Mesothelial cell of epicardium (in vitro differentiated cells): ENCODE measurements around the gene KCNJ10. TPM values are rescaled to one million over a fixed set of nuclear protein-coding genes. Genes with fewer than 3 reads are reported as not detected.

ENCODE experiments used
- DNase-seq, 2 experiments: peaks; one replicate each; pipeline ENCODE4 v3.0.0; 2021; ENCODE audit warnings: low spot score in 2 of 2; ENCODE audit not compliant: unreplicated experiment in 2 of 2
- H3K27ac Mint-ChIP-seq: 2 replicates; pipeline ENCODE4 v1.8.0; 2021; ENCODE audit warnings: mixed read lengths
- H3K27me3 Mint-ChIP-seq: 2 replicates; pipeline ENCODE4 v1.8.0; 2021; ENCODE audit warnings: low read depth, mixed read lengths
- H3K36me3 Mint-ChIP-seq: 2 replicates; pipeline ENCODE4 v1.8.0; 2021; ENCODE audit warnings: mixed read lengths
- H3K4me1 Mint-ChIP-seq: 2 replicates; pipeline ENCODE4 v1.8.0; 2021; ENCODE audit warnings: mixed read lengths
- H3K4me3 Mint-ChIP-seq: 2 replicates; pipeline ENCODE4 v1.8.0; 2021; ENCODE audit warnings: mild to moderate bottlenecking, moderate library complexity, mixed read lengths
- H3K9me3 Mint-ChIP-seq: 2 replicates; pipeline ENCODE4 v1.8.0; 2021; ENCODE audit warnings: mixed read lengths
- total RNA-seq: library from RNA; stranded (reverse); gene quantifications from 3 replicates; pipeline ENCODE4 v1.2.1, GENCODE V29; 2021
- TF ChIP-seq, protein P1 (sequence below): fragments of 200-600 bp; sonication (generic); IDR thresholded peaks from one replicate; pipeline ENCODE4 v1.5.0; 2021; ENCODE audit warnings: antibody characterized with exemption; ENCODE audit not compliant: unreplicated experiment

Gene KCNJ10
- total RNA-seq, 1 donor from 2014 or later, result 0.27 TPM

DNA sequence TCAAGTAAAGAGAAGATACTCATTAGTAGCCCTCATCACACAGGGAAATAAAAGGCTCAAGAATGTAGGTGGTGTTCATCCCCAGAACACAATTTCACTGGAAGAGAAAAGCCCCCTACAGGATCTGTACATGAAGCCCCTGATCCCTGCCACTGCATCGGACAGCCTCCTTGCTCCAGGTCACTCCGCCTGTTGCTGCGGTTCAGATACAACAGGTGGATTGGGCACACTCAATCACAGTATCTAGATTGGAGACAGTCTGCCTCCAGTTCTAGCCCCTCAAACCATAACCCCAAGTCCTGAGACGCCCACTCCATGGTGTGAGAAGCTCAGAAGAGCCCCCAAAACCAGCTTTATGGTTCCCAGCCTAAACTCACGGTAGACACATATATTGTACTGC is 117.0 kb downstream of the KCNJ10 start:
- H3K27me3 Mint-ChIP-seq, result peaks cover 20% of the 10 kb centered on the region
- H3K9me3 Mint-ChIP-seq, result no peaks in the 10 kb centered on the region
- no peak overlapping the region for H3K27ac Mint-ChIP-seq
- H3K4me1 Mint-ChIP-seq, result peaks cover 33% of the 10 kb centered on the region
- no peak overlapping the region for H3K4me3 Mint-ChIP-seq
- no peaks in the 10 kb centered on the region for H3K36me3 Mint-ChIP-seq
- DNase-seq, result no peak
- TF ChIP-seq, protein P1, sequence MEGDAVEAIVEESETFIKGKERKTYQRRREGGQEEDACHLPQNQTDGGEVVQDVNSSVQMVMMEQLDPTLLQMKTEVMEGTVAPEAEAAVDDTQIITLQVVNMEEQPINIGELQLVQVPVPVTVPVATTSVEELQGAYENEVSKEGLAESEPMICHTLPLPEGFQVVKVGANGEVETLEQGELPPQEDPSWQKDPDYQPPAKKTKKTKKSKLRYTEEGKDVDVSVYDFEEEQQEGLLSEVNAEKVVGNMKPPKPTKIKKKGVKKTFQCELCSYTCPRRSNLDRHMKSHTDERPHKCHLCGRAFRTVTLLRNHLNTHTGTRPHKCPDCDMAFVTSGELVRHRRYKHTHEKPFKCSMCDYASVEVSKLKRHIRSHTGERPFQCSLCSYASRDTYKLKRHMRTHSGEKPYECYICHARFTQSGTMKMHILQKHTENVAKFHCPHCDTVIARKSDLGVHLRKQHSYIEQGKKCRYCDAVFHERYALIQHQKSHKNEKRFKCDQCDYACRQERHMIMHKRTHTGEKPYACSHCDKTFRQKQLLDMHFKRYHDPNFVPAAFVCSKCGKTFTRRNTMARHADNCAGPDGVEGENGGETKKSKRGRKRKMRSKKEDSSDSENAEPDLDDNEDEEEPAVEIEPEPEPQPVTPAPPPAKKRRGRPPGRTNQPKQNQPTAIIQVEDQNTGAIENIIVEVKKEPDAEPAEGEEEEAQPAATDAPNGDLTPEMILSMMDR, result no peak

DNA sequence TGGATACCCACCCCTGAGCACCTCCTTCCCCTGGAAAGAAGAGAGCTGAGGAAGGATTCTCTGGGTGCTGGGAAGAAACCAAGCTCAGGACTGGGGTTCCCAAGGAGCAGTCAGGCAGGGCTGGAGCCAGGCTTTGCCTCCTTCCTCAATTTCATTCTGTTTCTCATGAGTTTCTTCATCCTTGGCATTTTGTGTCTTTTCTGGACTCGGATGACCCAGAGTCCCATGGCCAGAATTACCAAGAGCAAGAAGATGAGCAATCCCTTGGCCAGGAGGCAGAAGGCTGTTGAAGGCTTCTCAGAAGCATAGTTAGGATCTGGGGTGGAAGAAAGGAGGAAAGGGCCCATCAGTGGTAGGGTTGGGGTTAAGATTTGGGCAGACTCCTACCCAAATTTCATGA is 118.4 kb downstream of the KCNJ10 start:
- peaks cover 39% of the 10 kb centered on the region for H3K4me1 Mint-ChIP-seq
- no peaks in the 10 kb centered on the region for H3K36me3 Mint-ChIP-seq
- TF ChIP-seq, protein P1, result no peak
- no peaks in the 10 kb centered on the region for H3K9me3 Mint-ChIP-seq
- H3K27me3 Mint-ChIP-seq, result peaks cover 20% of the 10 kb centered on the region
- no peak for DNase-seq
- H3K27ac Mint-ChIP-seq, result no peak overlapping the region
- H3K4me3 Mint-ChIP-seq, result no peak overlapping the region

DNA sequence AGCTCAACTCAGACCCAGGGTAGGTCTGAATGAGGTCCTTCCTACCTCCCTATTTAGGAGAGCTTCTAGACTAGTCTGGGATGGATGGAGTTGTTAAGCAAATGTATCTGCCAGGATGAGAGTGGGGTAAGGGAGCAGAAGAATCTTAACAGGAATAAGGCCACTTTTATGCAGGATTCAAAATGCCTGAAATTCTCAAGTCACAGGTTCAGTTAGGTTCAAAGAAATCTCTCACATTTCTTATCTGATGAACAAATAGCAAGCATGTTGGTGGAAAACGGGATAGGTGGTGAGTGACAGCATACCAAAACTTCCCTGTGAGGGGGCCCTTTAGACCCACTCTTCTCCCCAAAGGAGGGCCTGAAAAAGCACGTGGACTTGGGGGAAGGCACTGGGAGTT is 118.9 kb downstream of the KCNJ10 start:
- Mint-ChIP-seq H3K4me1 (peaks cover 45% of the 10 kb centered on the region), H3K36me3 (no peaks in the 10 kb centered on the region), H3K27ac (no peak overlapping the region), H3K4me3 (no peak overlapping the region), H3K9me3 (no peaks in the 10 kb centered on the region), H3K27me3 (peaks cover 20% of the 10 kb centered on the region)
- TF ChIP-seq, protein P1, result no peak
- DNase-seq, result no peak

DNA sequence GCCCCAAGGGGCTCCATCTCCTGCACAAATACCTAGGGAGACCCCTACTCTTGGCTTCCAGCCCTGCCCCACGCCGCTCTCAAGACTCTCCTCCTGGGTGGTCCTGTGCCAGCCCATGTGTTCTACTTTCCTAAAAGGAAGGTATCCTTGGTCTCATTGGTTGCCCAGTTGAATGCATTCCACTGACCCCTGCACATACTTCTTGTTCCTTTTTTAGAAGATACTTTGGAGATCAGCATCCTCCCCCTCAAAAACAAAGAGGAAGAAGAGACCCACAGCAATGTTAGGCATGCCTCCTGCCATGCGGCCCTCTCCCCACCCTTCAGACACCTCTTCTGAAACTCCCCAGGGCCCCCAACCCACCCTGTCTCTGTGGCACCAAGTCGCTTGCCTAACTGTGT is 120.0 kb downstream of the KCNJ10 start:
- DNase-seq, result no peak
- Mint-ChIP-seq H3K27me3 (peaks cover 17% of the 10 kb centered on the region), H3K27ac (no peak overlapping the region)

DNA sequence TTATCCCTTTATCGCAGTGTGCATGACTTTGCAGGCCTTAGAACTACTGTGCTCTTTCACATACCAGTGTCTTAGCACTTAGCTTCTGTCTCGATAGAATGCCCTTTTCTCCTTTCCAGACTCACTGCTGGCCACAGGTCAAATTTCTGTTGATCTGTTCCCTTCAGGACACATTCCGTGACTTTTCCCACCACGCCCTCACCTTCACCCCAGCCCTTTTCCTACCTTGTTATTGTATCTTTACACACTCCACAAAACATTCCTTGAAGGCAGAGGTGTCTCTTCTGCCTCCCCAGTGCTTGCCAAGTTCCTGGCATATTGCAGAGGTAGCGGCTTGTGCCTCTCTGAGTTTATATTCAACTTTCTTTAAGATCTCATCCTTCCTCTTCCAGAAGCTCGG is 120.8 kb downstream of the KCNJ10 start:
- peak overlapping the region; percentile 14 for H3K27ac Mint-ChIP-seq
- TF ChIP-seq, protein P1, result no peak
- H3K4me3 Mint-ChIP-seq, result no peak overlapping the region
- DNase-seq, result no peak
- H3K9me3 Mint-ChIP-seq, result no peaks in the 10 kb centered on the region
- H3K36me3 Mint-ChIP-seq, result no peaks in the 10 kb centered on the region
- H3K4me1 Mint-ChIP-seq, result peaks cover 53% of the 10 kb centered on the region
- H3K27me3 Mint-ChIP-seq, result peaks cover 17% of the 10 kb centered on the region

More for the DNA sequence above, 120.0 kb downstream of the KCNJ10 start:
- H3K36me3 Mint-ChIP-seq, result no peaks in the 10 kb centered on the region
- TF ChIP-seq, protein P1, result no peak
- H3K4me1 Mint-ChIP-seq, result peaks cover 48% of the 10 kb centered on the region
- no peaks in the 10 kb centered on the region for H3K9me3 Mint-ChIP-seq
- H3K4me3 Mint-ChIP-seq, result no peak overlapping the region

Other genes with a start within 250 kb of the KCNJ10 start
- not detected in 3 replicates for gene SLAMF8, start 243.3 kb downstream of the KCNJ10 start, total RNA-seq
- not detected in 3 replicates for gene VSIG8, start 207.5 kb downstream of the KCNJ10 start, total RNA-seq
- 0.18 to 0.20 TPM (median 0.20 TPM) in 3 replicates for gene CFAP45, start 170.0 kb downstream of the KCNJ10 start, total RNA-seq
- gene TAGLN2, start 144.7 kb downstream of the KCNJ10 start, total RNA-seq, result 41.6 to 46.2 TPM (median 44.6 TPM) in 3 replicates
- 75.8 to 77.5 TPM (median 76.9 TPM) in 3 replicates for gene IGSF9, start 124.5 kb downstream of the KCNJ10 start, total RNA-seq
- not detected in 3 replicates for gene SLAMF9, start 115.9 kb downstream of the KCNJ10 start, total RNA-seq
- 17.0 to 17.9 TPM (median 17.3 TPM) in 3 replicates for gene PIGM, start 38.2 kb downstream of the KCNJ10 start, total RNA-seq
- 0.07 to 0.09 TPM in 2 of 3 replicates, not detected in the other for gene KCNJ9, start 11.4 kb upstream of the KCNJ10 start, total RNA-seq
- gene IGSF8, start 28.5 kb upstream of the KCNJ10 start, total RNA-seq, result 32.3 to 36.3 TPM (median 33.2 TPM) in 3 replicates
- 0.54 to 0.76 TPM (median 0.64 TPM) in 3 replicates for gene ATP1A2, start 45.6 kb upstream of the KCNJ10 start, total RNA-seq
- gene ATP1A4, start 81.4 kb upstream of the KCNJ10 start, total RNA-seq, result 0.29 to 0.38 TPM (median 0.33 TPM) in 3 replicates
- gene CASQ1, start 120.4 kb upstream of the KCNJ10 start, total RNA-seq, result 0.16 to 0.27 TPM in 2 of 3 replicates, not detected in the other
- 37.4 to 42.1 TPM (median 41.2 TPM) in 3 replicates for gene PEA15, start 135.2 kb upstream of the KCNJ10 start, total RNA-seq
- gene DCAF8, start 192.4 kb upstream of the KCNJ10 start, total RNA-seq, result 276 to 299 TPM (median 287 TPM) in 3 replicates
- gene PEX19, start 215.0 kb upstream of the KCNJ10 start, total RNA-seq, result 50.9 to 53.0 TPM (median 52.8 TPM) in 3 replicates